Tibial artery (tissue), 4 donors: ENCODE data around the gene FAM120C.
A peak's percentile ranks its signal among the peaks of the same experiment; 100 is the strongest.

Source experiments
- DNase-seq, 2 donors: peaks; one replicate each; pipeline ENCODE4 v3.0.0-alpha.2; 2019
- H3K27ac ChIP-seq, 2 donors: fragments of 200-600 bp; sonication (generic) in 1 of 2; 1 replicate in 1 of 2; 2 replicates in 1 of 2; pipeline ENCODE4 v1.5.1; 2018 to 2019; ENCODE audit warnings: mild to moderate bottlenecking in 1 of 2
- H3K27me3 ChIP-seq, 2 donors: fragments of 200-600 bp; sonication (generic) in 1 of 2; one replicate each; pipeline versions ENCODE4 v1.5.1 to v1.6.0; 2016 to 2019
- H3K36me3 ChIP-seq, 3 donors: fragments of 200-600 bp; sonication (generic) in 2 of 3; one replicate each; pipeline ENCODE4 v1.5.1; 2016 to 2019; ENCODE audit warnings: mild to moderate bottlenecking in 2 of 3
- H3K4me1 ChIP-seq, 4 donors: fragments of 200-600 bp; sonication (generic) in 2 of 4; 1 replicate in 3 of 4; 2 replicates in 1 of 4; pipeline ENCODE4 v1.5.1; 2016 to 2019
- H3K4me3 ChIP-seq, 2 donors: fragments of 200-600 bp; sonication (generic) in 1 of 2; 1 replicate in 1 of 2; 2 replicates in 1 of 2; pipeline ENCODE4 v1.5.1; 2018 to 2019; ENCODE audit warnings: mild to moderate bottlenecking in 2 of 2
- H3K9me3 ChIP-seq, 3 donors: fragments of 200-600 bp; sonication (generic) in 1 of 3; one replicate each; pipeline ENCODE4 v1.5.1; 2016 to 2019
- intact Hi-C: fragments of 100-400 bp; cut with DNase I; formaldehyde crosslinking; loops from one replicate; pipeline ENCODE4 v1.15.0; 2023; ENCODE audit warnings: low total_unique reads
- TF ChIP-seq, protein P1 (sequence below), 2 experiments: fragments of 200-600 bp in 1 of 2; fragments of 450-650 bp in 1 of 2; IDR thresholded peaks; one replicate each; pipeline ENCODE4 v1.5.1; 2017 to 2019; ENCODE audit warnings: antibody characterized with exemption in 2 of 2, mild to moderate bottlenecking in 1 of 2, moderate library complexity in 1 of 2

The FAM120C gene

DNA sequence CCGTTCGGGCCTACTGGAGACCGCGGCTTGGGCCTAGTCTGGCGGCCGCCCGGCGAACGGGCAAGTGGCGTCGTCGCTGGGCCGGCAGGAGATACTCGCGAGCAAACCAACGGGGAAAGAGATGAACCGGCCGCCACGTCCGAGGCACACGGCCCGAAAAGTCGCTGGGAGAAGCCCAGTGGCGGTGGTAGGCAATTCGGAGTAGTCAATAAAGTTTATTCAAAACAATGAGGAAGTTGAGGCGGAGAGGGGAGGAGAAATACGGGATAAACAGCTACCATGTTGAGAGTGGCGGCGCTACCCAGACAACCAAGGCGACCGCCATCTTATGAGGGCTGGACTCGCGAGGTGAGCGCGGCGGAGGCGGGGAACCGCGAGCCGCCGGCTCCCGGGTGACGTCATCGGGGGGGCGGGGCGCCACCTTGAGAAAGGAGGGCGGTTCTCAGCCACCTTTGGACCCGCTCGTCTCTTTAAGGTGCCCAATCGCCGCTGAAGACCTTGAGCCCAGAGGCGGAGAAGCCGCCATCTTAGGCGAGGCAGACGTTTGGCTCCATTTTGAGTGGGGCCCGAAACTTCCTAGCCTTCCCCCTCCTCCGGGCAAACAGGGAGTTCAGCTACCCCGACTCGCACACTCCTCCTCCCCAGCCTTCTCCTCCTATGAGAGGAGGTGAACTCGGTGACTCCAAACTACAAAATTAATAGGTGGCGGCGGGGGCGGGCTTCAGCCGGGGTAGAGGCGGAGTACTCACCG is 138.8 kb downstream of the FAM120C start, which contains the start of gene PHF8:
TSS of gene PHF8 (minus strand) at position 348 of the 751 bp plus-strand sequence. CDS start 1,745 bp downstream, outside the sequence.
- Histone ChIP-seq H3K4me3 (peak within 1 kb of the TSS; percentile 83 to 85), H3K27ac (peak within 1 kb of the TSS; percentile 93 to 99), H3K27me3 (no peaks in the 10 kb centered on the region), H3K4me1 (no peaks in the 10 kb centered on the region), H3K36me3 (peaks cover 0 to 16% (median 13%) of the 10 kb centered on the region in 3 donors), H3K9me3 (no peaks in the 10 kb centered on the region)
- peak; percentile 92 to 98 for DNase-seq
- TF ChIP-seq, protein P1, sequence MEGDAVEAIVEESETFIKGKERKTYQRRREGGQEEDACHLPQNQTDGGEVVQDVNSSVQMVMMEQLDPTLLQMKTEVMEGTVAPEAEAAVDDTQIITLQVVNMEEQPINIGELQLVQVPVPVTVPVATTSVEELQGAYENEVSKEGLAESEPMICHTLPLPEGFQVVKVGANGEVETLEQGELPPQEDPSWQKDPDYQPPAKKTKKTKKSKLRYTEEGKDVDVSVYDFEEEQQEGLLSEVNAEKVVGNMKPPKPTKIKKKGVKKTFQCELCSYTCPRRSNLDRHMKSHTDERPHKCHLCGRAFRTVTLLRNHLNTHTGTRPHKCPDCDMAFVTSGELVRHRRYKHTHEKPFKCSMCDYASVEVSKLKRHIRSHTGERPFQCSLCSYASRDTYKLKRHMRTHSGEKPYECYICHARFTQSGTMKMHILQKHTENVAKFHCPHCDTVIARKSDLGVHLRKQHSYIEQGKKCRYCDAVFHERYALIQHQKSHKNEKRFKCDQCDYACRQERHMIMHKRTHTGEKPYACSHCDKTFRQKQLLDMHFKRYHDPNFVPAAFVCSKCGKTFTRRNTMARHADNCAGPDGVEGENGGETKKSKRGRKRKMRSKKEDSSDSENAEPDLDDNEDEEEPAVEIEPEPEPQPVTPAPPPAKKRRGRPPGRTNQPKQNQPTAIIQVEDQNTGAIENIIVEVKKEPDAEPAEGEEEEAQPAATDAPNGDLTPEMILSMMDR (IDR thresholded peaks at IDR 0.05): no peak
- intact Hi-C loops: loop anchor here (10.0 kb wide), 2 partner anchors 140 to 770 kb away; partner anchors contain the start of gene FAM120C

DNA sequence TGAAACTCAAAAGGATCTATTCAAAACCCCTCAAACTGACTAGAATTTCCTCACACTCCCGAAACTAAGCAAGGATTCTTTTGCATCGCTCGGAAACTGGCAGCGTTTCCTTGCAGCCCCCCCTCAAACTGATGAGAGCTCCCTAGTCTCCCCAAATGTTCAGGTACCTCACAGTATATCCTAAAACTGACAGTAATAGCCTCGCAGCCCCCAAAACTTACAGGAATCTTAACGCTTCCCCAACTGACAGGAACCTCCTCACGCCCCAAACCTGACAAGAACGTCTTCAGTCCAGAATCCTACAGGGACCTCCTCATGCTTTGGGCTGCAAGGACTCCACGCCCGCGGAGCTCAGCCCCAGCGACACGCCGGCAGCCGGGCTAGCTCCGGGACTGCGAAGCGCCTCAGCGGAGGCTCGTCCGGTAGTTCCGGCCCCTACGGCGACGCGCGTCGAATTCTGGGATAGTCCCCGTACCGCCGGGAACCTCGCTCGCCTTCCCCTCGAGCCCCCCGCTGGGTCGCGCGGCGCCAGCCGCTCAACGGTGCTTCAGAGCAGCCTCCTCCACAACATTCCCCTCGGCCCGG is 139.4 kb downstream of the FAM120C start:
- peak overlapping the region; percentile 83 to 85 for H3K4me3 ChIP-seq
- H3K9me3 ChIP-seq: no peaks in the 10 kb centered on the region
- no peaks in the 10 kb centered on the region for H3K27me3 ChIP-seq
- H3K4me1 ChIP-seq: no peaks in the 10 kb centered on the region
- TF ChIP-seq, protein P1 (IDR thresholded peaks at IDR 0.05): no peak
- peak overlapping the region; percentile 93 to 99 for H3K27ac ChIP-seq
- H3K36me3 ChIP-seq: peaks cover 0 to 16% (median 16%) of the 10 kb centered on the region in 3 donors
- DNase-seq: peak in 1 of 2 donors; percentile 22
- intact Hi-C loops: loop anchor here (10.0 kb wide), 2 partner anchors 141 to 771 kb away; partner anchors contain the start of gene FAM120C

DNA sequence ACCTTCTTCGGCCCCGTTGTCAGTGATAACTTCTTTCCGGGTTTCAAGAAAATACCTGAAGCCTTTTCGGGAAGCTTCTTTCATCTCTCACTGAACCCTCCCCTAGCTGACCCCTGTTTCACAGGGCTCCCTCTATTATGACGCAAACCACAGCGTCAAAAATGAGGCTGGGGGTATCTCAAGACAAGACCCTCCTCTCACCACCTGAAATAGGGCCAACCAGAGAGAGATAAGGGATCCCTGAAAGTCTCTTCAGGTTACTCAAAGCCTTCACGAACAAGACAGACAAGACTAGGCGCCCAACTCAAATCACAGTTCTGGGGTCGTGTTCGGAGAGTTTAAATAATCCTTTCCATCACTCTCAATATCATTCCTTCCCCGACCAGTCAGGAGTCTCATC is 140.0 kb downstream of the FAM120C start:
- intact Hi-C loops: loop anchor here (10.0 kb wide), 2 partner anchors 142 to 772 kb away; partner anchors contain the start of gene FAM120C

DNA sequence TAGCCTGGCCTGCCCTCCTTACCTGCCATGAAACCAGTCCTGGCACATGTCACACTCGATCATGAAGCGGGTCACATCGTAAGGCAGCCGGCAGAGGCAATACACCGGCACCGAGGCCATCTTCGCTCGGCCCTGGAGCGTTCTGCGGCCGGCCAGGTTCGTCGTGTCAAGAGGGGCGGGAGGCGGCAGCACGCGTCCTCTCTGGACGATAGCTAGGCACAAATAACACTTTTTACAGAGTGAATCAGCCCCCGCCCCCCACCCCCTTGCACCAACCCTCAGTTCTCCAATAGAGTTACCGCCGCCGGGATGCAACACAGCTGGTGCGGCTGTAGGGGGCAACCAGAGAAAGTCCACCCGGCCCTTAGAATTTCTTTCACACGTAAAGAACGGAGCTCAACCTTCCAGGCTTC is 140.4 kb downstream of the FAM120C start:
- TF ChIP-seq, protein P1 (IDR thresholded peaks at IDR 0.05): peak in 1 of 2 experiments; percentile 27
- H3K27me3 ChIP-seq: no peaks in the 10 kb centered on the region
- H3K27ac ChIP-seq: peak overlapping the region; percentile 93 to 99
- DNase-seq: peak; percentile 56 to 62
- no peaks in the 10 kb centered on the region for H3K9me3 ChIP-seq
- intact Hi-C loops: loop anchor here (10.0 kb wide), 2 partner anchors 142 to 772 kb away; partner anchors contain the start of gene FAM120C
- no peaks in the 10 kb centered on the region for H3K4me1 ChIP-seq
- H3K36me3 ChIP-seq: peaks cover 0 to 16% (median 16%) of the 10 kb centered on the region in 3 donors
- H3K4me3 ChIP-seq: peak overlapping the region; percentile 83 to 85

More for the DNA sequence above, 140.0 kb downstream of the FAM120C start:
- Histone ChIP-seq H3K4me3 (peak overlapping the region; percentile 83 to 85), H3K36me3 (peaks cover 0 to 16% (median 16%) of the 10 kb centered on the region in 3 donors), H3K27me3 (no peaks in the 10 kb centered on the region), H3K4me1 (no peaks in the 10 kb centered on the region), H3K27ac (peak overlapping the region; percentile 93 to 99), H3K9me3 (no peaks in the 10 kb centered on the region)
- TF ChIP-seq, protein P1 (IDR thresholded peaks at IDR 0.05): no peak
- DNase-seq: no peak

DNA sequence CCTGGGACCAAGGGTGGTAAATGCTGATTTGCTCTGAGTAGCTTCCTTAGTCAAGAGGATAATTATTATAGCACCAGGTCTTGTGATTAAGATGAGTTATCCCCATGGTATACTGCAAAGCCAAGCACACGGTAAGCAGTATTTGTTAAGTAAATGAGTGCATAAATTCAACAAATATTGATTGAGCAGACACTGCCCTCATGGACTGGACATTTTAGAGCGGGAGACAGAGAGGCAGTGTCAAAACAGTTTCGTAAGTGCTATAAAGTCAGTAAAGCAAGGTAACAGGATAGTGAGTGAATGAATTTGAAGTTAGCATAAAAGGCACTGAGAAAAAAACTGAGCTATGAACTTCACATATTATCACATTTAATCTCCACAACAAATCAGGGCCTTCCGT is 152.7 kb downstream of the FAM120C start:
- no peaks in the 10 kb centered on the region for H3K27me3 ChIP-seq
- no peak for DNase-seq
- H3K4me1 ChIP-seq: peaks cover 0 to 3% (median 0%) of the 10 kb centered on the region in 4 donors
- H3K4me3 ChIP-seq: no peak overlapping the region
- no peaks in the 10 kb centered on the region for H3K9me3 ChIP-seq
- intact Hi-C loops: no loop called here
- H3K36me3 ChIP-seq: peaks cover 15 to 45% (median 32%) of the 10 kb centered on the region in 3 donors
- TF ChIP-seq, protein P1 (IDR thresholded peaks at IDR 0.05): no peak
- H3K27ac ChIP-seq: no peak overlapping the region
